ENCODE measurements around the gene PCDHGA2. TPM values are rescaled to one million over a fixed set of nuclear protein-coding genes. Genes with fewer than 3 reads are reported as not detected.

The PCDHGA2 gene
- total and polyA plus RNA-seq, 11 donors = 2.7 to 15.1 (median 10.5) TPM

DNA sequence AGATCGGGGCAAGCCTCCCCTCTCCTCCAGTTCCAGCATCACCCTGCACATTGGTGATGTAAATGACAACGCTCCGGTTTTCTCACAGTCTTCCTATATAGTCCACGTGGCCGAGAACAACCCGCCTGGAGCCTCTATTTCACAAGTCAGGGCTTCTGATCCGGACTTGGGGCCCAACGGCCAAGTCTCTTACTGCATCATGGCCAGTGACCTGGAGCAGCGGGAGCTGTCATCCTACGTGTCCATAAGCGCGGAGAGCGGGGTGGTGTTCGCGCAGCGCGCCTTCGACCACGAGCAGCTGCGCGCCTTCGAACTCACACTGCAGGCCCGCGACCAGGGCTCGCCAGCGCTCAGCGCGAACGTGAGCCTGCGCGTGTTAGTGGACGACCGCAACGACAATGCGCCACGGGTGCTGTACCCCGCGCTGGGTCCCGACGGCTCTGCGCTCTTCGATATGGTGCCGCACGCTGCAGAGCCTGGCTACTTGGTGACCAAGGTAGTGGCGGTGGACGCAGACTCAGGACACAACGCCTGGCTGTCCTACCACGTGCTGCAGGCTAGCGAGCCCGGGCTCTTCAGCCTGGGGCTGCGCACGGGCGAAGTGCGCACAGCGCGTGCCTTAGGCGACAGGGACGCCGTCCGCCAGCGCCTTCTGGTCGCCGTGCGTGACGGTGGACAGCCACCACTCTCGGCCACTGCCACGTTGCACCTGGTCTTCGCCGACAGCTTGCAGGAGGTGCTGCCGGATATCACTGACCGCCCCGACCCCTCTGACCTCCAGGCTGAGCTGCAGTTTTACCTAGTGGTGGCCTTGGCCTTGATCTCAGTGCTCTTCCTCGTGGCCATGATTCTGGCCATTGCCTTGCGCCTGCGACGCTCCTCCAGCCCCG, 50.8 kb downstream of the PCDHGA2 start:
- Histone ChIP-seq H3K36me3 (peaks cover 0 to 23% (median 0%) of the 10 kb centered on the region in 9 donors), H3K9me3 (peaks cover 0 to 96% (median 65%) of the 10 kb centered on the region in 12 donors), H3K27me3 (peaks cover 0 to 33% (median 0%) of the 10 kb centered on the region in 9 donors), H3K4me1 (peaks cover 0 to 8% (median 0%) of the 10 kb centered on the region in 12 donors), H3K4me3 (no peak overlapping the region), H3K27ac (no peak overlapping the region)
- ATAC-seq (no peak), DNase-seq (no peak)
- WGBS, 4 donors = 40 to 52% (median 46%) methylated on average over 62 to 77 of the region's 77 CpGs
- no peak for TF ChIP-seq CTCF (IDR thresholded peaks at IDR 0.05)
- TF ChIP-seq POLR2A (IDR thresholded peaks at IDR 0.05) = no peak
- intact Hi-C loops (cut with DNase I) = no loop called here

- H3K36me3 ChIP-seq = peaks cover 0 to 12% (median 0%) of the 10 kb centered on the region in 9 donors
- 39 to 49% (median 44%) methylated on average over 32 to 38 of the region's 38 CpGs for WGBS, 4 donors
- peaks cover 0 to 9% (median 0%) of the 10 kb centered on the region in 12 donors for H3K4me1 ChIP-seq
- TF ChIP-seq POLR2A (IDR thresholded peaks at IDR 0.05) = no peak
- TF ChIP-seq CTCF (IDR thresholded peaks at IDR 0.05) = peak in 5 of 12 donors; percentile 8 to 31 (median 16)
- no peak within 1 kb of the TSS for H3K27ac ChIP-seq
- H3K27me3 ChIP-seq = peaks cover 0 to 43% (median 0%) of the 10 kb centered on the region in 9 donors
- DNase-seq (no peak), ATAC-seq (no peak)
- no peak within 1 kb of the TSS for H3K4me3 ChIP-seq
- intact Hi-C loops (cut with DNase I) = no loop called here
- H3K9me3 ChIP-seq = peaks cover 0 to 95% (median 63%) of the 10 kb centered on the region in 12 donors
These were observed 54.1 kb downstream of the PCDHGA2 start, which contains the start of gene PCDHGA8 for GRCh38 chr5:141392429-141393198. TSS of gene PCDHGA8 (plus strand) at chr5:141392633. CDS start at chr5:141392814, 181 bp downstream.

Other genes with a start within 250 kb of the PCDHGA2 start
Only the 30 nearest of the 38 such genes appear.
- 1 to 10 TPM in 4 of 9 donors, under 1 TPM in 5; 0.62 to 1.6 (median 0.99) TPM for gene PCDHB9, start 151.6 kb upstream of the PCDHGA2 start, total RNA-seq
- gene PCDHB9, start 151.6 kb upstream of the PCDHGA2 start, polyA plus RNA-seq = under 1 TPM; 0.30 to 0.35 TPM
- gene PCDHB10, start 146.4 kb upstream of the PCDHGA2 start, total RNA-seq = 1 to 10 TPM in 4 of 9 donors, under 1 TPM in 5; 0.35 to 1.4 (median 0.91) TPM
- gene PCDHB10, start 146.4 kb upstream of the PCDHGA2 start, polyA plus RNA-seq = under 1 TPM; 0.28 to 0.34 TPM
- gene PCDHB11, start 139.1 kb upstream of the PCDHGA2 start, total RNA-seq = 1 to 10 TPM in 7 of 9 donors, under 1 TPM in 2; 0.61 to 2.8 (median 1.4) TPM
- gene PCDHB11, start 139.1 kb upstream of the PCDHGA2 start, polyA plus RNA-seq = under 1 TPM; 0.23 to 0.28 TPM
- 1 to 10 TPM in 5 of 9 donors, under 1 TPM in 4; 0.37 to 2.4 (median 1.2) TPM for gene PCDHB12, start 130.0 kb upstream of the PCDHGA2 start, total RNA-seq
- under 1 TPM; 0.27 to 0.58 TPM for gene PCDHB12, start 130.0 kb upstream of the PCDHGA2 start, polyA plus RNA-seq
- 1 to 10 TPM; 2.5 to 5.9 (median 3.6) TPM for gene PCDHB13, start 124.8 kb upstream of the PCDHGA2 start, total RNA-seq
- 1 to 10 TPM in 1 of 2 donors, under 1 TPM in 1; 0.99 to 1.5 TPM for gene PCDHB13, start 124.8 kb upstream of the PCDHGA2 start, polyA plus RNA-seq
- gene PCDHB14, start 115.4 kb upstream of the PCDHGA2 start, total RNA-seq = 1 to 10 TPM; 2.6 to 6.1 (median 4.3) TPM
- gene PCDHB14, start 115.4 kb upstream of the PCDHGA2 start, polyA plus RNA-seq = 1 to 10 TPM in 1 of 2 donors, under 1 TPM in 1; 0.91 to 1.7 TPM
- 1 to 10 TPM; 3.7 to 7.5 (median 4.5) TPM for gene PCDHB15, start 93.4 kb upstream of the PCDHGA2 start, total RNA-seq
- 1 to 10 TPM; 1.6 to 2.8 TPM for gene PCDHB15, start 93.4 kb upstream of the PCDHGA2 start, polyA plus RNA-seq
- not detected for gene SLC25A2, start 34.7 kb upstream of the PCDHGA2 start, total RNA-seq
- not detected for gene SLC25A2, start 34.7 kb upstream of the PCDHGA2 start, polyA plus RNA-seq
- 100 to 1,000 TPM in 4 of 9 donors, 10 to 100 TPM in 5; 73.9 to 107 (median 99.9) TPM for gene TAF7, start 18.0 kb upstream of the PCDHGA2 start, total RNA-seq
- 100 to 1,000 TPM in 1 of 2 donors, 10 to 100 TPM in 1; 47.2 to 159 TPM for gene TAF7, start 18.0 kb upstream of the PCDHGA2 start, polyA plus RNA-seq
- gene PCDHGA1, start 8.2 kb upstream of the PCDHGA2 start, total RNA-seq = 1 to 10 TPM; 2.1 to 4.9 (median 3.5) TPM
- 1 to 10 TPM; 1.3 to 1.4 TPM for gene PCDHGA1, start 8.2 kb upstream of the PCDHGA2 start, polyA plus RNA-seq
- gene PCDHGA3, start 5.1 kb downstream of the PCDHGA2 start, total RNA-seq = 10 to 100 TPM in 8 of 9 donors, 1 to 10 TPM in 1; 7.6 to 27.2 (median 14.7) TPM
- 1 to 10 TPM; 3.5 to 5.9 TPM for gene PCDHGA3, start 5.1 kb downstream of the PCDHGA2 start, polyA plus RNA-seq
- gene PCDHGB1, start 11.3 kb downstream of the PCDHGA2 start, total RNA-seq = 10 to 100 TPM in 4 of 9 donors, 1 to 10 TPM in 5; 4.4 to 11.9 (median 8.6) TPM
- 1 to 10 TPM in 1 of 2 donors, under 1 TPM in 1; 0.85 to 5.9 TPM for gene PCDHGB1, start 11.3 kb downstream of the PCDHGA2 start, polyA plus RNA-seq
- 10 to 100 TPM in 5 of 9 donors, 1 to 10 TPM in 4; 5.1 to 13.7 (median 11.0) TPM for gene PCDHGA4, start 16.3 kb downstream of the PCDHGA2 start, total RNA-seq
- 1 to 10 TPM; 2.5 to 5.1 TPM for gene PCDHGA4, start 16.3 kb downstream of the PCDHGA2 start, polyA plus RNA-seq
- 10 to 100 TPM in 5 of 9 donors, 1 to 10 TPM in 4; 4.4 to 13.8 (median 10.4) TPM for gene PCDHGB2, start 21.2 kb downstream of the PCDHGA2 start, total RNA-seq
- gene PCDHGB2, start 21.2 kb downstream of the PCDHGA2 start, polyA plus RNA-seq = 1 to 10 TPM; 2.1 to 3.9 TPM
- gene PCDHGA5, start 25.4 kb downstream of the PCDHGA2 start, total RNA-seq = 1 to 10 TPM; 2.9 to 9.6 (median 7.2) TPM
- gene PCDHGA5, start 25.4 kb downstream of the PCDHGA2 start, polyA plus RNA-seq = 1 to 10 TPM; 1.5 to 4.4 TPM
- 10 to 100 TPM in 4 of 9 donors, 1 to 10 TPM in 5; 4.0 to 14.9 (median 9.8) TPM for gene PCDHGB3, start 31.5 kb downstream of the PCDHGA2 start, total RNA-seq
- 1 to 10 TPM; 1.7 to 5.4 TPM for gene PCDHGB3, start 31.5 kb downstream of the PCDHGA2 start, polyA plus RNA-seq
- gene PCDHGA6, start 35.1 kb downstream of the PCDHGA2 start, total RNA-seq = 10 to 100 TPM in 1 of 9 donors, 1 to 10 TPM in 8; 3.6 to 10.3 (median 7.7) TPM
- 1 to 10 TPM; 2.2 to 6.7 TPM for gene PCDHGA6, start 35.1 kb downstream of the PCDHGA2 start, polyA plus RNA-seq
- gene PCDHGA7, start 44.0 kb downstream of the PCDHGA2 start, total RNA-seq = 10 to 100 TPM in 2 of 9 donors, 1 to 10 TPM in 7; 4.4 to 14.1 (median 7.6) TPM
- 1 to 10 TPM; 1.4 to 5.1 TPM for gene PCDHGA7, start 44.0 kb downstream of the PCDHGA2 start, polyA plus RNA-seq
- 10 to 100 TPM in 2 of 9 donors, 1 to 10 TPM in 7; 4.5 to 11.9 (median 7.3) TPM for gene PCDHGB4, start 48.9 kb downstream of the PCDHGA2 start, total RNA-seq
- gene PCDHGB4, start 48.9 kb downstream of the PCDHGA2 start, polyA plus RNA-seq = 1 to 10 TPM; 2.0 to 3.8 TPM
- 10 to 100 TPM in 3 of 9 donors, 1 to 10 TPM in 6; 4.7 to 14.6 (median 8.1) TPM for gene PCDHGA8, start 53.9 kb downstream of the PCDHGA2 start, total RNA-seq
- gene PCDHGA8, start 53.9 kb downstream of the PCDHGA2 start, polyA plus RNA-seq = 1 to 10 TPM in 1 of 2 donors, under 1 TPM in 1; 0.76 to 3.8 TPM
- 10 to 100 TPM in 3 of 9 donors, 1 to 10 TPM in 6; 5.9 to 15.5 (median 9.9) TPM for gene PCDHGB5, start 59.2 kb downstream of the PCDHGA2 start, total RNA-seq
- 1 to 10 TPM; 4.4 to 5.1 TPM for gene PCDHGB5, start 59.2 kb downstream of the PCDHGA2 start, polyA plus RNA-seq
- gene PCDHGA9, start 64.0 kb downstream of the PCDHGA2 start, total RNA-seq = 1 to 10 TPM; 2.3 to 9.6 (median 5.3) TPM
- gene PCDHGA9, start 64.0 kb downstream of the PCDHGA2 start, polyA plus RNA-seq = 1 to 10 TPM; 1.3 to 5.5 TPM
- 10 to 100 TPM in 1 of 9 donors, 1 to 10 TPM in 8; 4.1 to 10.4 (median 6.5) TPM for gene PCDHGB6, start 69.3 kb downstream of the PCDHGA2 start, total RNA-seq
- 1 to 10 TPM; 2.3 to 4.5 TPM for gene PCDHGB6, start 69.3 kb downstream of the PCDHGA2 start, polyA plus RNA-seq
- 10 to 100 TPM in 1 of 9 donors, 1 to 10 TPM in 8; 3.3 to 11.3 (median 6.1) TPM for gene PCDHGA10, start 74.2 kb downstream of the PCDHGA2 start, total RNA-seq
- 1 to 10 TPM; 1.1 to 3.1 TPM for gene PCDHGA10, start 74.2 kb downstream of the PCDHGA2 start, polyA plus RNA-seq
- 10 to 100 TPM in 5 of 9 donors, 1 to 10 TPM in 4; 5.1 to 15.0 (median 11.1) TPM for gene PCDHGB7, start 78.9 kb downstream of the PCDHGA2 start, total RNA-seq
- gene PCDHGB7, start 78.9 kb downstream of the PCDHGA2 start, polyA plus RNA-seq = 1 to 10 TPM; 3.3 to 4.8 TPM
- 1 to 10 TPM; 2.8 to 9.0 (median 5.3) TPM for gene PCDHGA11, start 82.3 kb downstream of the PCDHGA2 start, total RNA-seq
- gene PCDHGA11, start 82.3 kb downstream of the PCDHGA2 start, polyA plus RNA-seq = 1 to 10 TPM; 1.8 to 5.0 TPM
- 10 to 100 TPM in 1 of 9 donors, 1 to 10 TPM in 8; 3.2 to 15.5 (median 7.3) TPM for gene PCDHGA12, start 91.7 kb downstream of the PCDHGA2 start, total RNA-seq
- 1 to 10 TPM; 3.2 to 5.0 TPM for gene PCDHGA12, start 91.7 kb downstream of the PCDHGA2 start, polyA plus RNA-seq
- 10 to 100 TPM; 12.3 to 32.5 (median 18.4) TPM for gene PCDHGC3, start 137.2 kb downstream of the PCDHGA2 start, total RNA-seq
- 10 to 100 TPM; 23.3 to 34.8 TPM for gene PCDHGC3, start 137.2 kb downstream of the PCDHGA2 start, polyA plus RNA-seq
- gene PCDHGC4, start 146.3 kb downstream of the PCDHGA2 start, total RNA-seq = 10 to 100 TPM in 1 of 9 donors, 1 to 10 TPM in 8; 1.7 to 10.4 (median 2.9) TPM
- gene PCDHGC4, start 146.3 kb downstream of the PCDHGA2 start, polyA plus RNA-seq = 1 to 10 TPM in 1 of 2 donors, under 1 TPM in 1; 0.39 to 4.2 TPM
- gene PCDHGC5, start 150.3 kb downstream of the PCDHGA2 start, total RNA-seq = 1 to 10 TPM; 1.5 to 5.4 (median 3.0) TPM
- gene PCDHGC5, start 150.3 kb downstream of the PCDHGA2 start, polyA plus RNA-seq = 1 to 10 TPM in 1 of 2 donors, under 1 TPM in 1; 0.72 to 5.4 TPM

All from heart left ventricle (tissue), 16 donors.